Kidney epithelial cell (primary cell): ENCODE results near the gene IL10RB. TPM values are rescaled to one million over a fixed set of nuclear protein-coding genes. Genes with fewer than 3 reads are reported as not detected.
A peak's percentile ranks its signal among the peaks of the same experiment; 100 is the strongest.
"Not testable (repeated sequence)": the region's sequence is repeated elsewhere in the genome, so short reads cannot be mapped to it uniquely, and the experiment has no call there.

Experiments
- DNase-seq: peaks from one replicate; pipeline ENCODE4 v3.0.0-alpha.2; 2010; ENCODE audit warnings: low read depth
- H3K27me3 ChIP-seq: 2 replicates; pipeline ENCODE4 v1.6.0; 2011; ENCODE audit warnings: low read length; ENCODE audit not compliant: control insufficient read depth, insufficient read depth
- H3K36me3 ChIP-seq: 2 replicates; pipeline ENCODE4 v1.5.1; 2011; ENCODE audit warnings: low read length; ENCODE audit not compliant: control insufficient read depth, insufficient read depth
- H3K4me3 ChIP-seq: 2 replicates; pipeline ENCODE4 v1.5.1; 2011; ENCODE audit warnings: low read depth, mild to moderate bottlenecking, control low read depth, low read length
- CTCF ChIP-seq: IDR thresholded peaks from 2 replicates; pipeline ENCODE4 v1.5.1; 2011; ENCODE audit warnings: mild to moderate bottlenecking, moderate library complexity, low read length, control low read depth, inconsistent platforms; ENCODE audit not compliant: insufficient read depth, poor library complexity, severe bottlenecking
- total RNA-seq: library from RNA; depleted of rRNA; stranded (reverse); fragments of >200 nt; gene quantifications from 2 replicates; pipeline ENCODE4 v1.2.3, GENCODE V29; 2015

The IL10RB gene
- total RNA-seq, 1 donor from 2014 or later, result 13.9 TPM

GRCh38 chr21:33317145-33317544, 51.0 kb downstream of the IL10RB start:
- no peak for TF ChIP-seq CTCF
- Histone ChIP-seq H3K4me3 (no peak overlapping the region), H3K36me3 (no peaks in the 10 kb centered on the region), H3K27me3 (no peaks in the 10 kb centered on the region)
- no peak for DNase-seq

- TF ChIP-seq CTCF, result no peak
- Histone ChIP-seq H3K36me3 (no peaks in the 10 kb centered on the region), H3K4me3 (no peak overlapping the region), H3K27me3 (no peaks in the 10 kb centered on the region)
- DNase-seq, result no peak
Observed at GRCh38 chr21:33317786-33318486, 51.8 kb downstream of the IL10RB start.

GRCh38 chr21:33321005-33321404, 54.8 kb downstream of the IL10RB start:
- not testable (repeated sequence) for H3K27me3 ChIP-seq, H3K4me3 ChIP-seq, DNase-seq, H3K36me3 ChIP-seq

DNA sequence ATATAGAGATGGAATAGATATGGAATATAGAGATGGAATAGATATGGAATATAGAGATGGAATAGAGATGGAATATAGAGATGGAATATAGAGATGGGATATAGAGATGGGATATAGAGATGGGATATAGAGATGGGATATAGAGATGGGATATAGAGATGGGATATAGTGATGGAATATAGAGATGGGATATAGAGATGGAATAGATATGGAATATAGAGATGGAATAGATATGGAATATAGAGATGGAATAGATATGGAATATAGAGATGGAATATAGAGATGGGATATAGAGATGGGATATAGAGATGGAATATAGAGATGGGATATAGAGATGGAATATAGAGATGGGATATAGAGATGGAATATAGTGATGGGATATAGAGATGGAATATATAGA, 57.4 kb downstream of the IL10RB start:
- H3K36me3 ChIP-seq, H3K27me3 ChIP-seq, DNase-seq: not testable (repeated sequence)
- H3K4me3 ChIP-seq, result peak overlapping the region; percentile 98

DNA sequence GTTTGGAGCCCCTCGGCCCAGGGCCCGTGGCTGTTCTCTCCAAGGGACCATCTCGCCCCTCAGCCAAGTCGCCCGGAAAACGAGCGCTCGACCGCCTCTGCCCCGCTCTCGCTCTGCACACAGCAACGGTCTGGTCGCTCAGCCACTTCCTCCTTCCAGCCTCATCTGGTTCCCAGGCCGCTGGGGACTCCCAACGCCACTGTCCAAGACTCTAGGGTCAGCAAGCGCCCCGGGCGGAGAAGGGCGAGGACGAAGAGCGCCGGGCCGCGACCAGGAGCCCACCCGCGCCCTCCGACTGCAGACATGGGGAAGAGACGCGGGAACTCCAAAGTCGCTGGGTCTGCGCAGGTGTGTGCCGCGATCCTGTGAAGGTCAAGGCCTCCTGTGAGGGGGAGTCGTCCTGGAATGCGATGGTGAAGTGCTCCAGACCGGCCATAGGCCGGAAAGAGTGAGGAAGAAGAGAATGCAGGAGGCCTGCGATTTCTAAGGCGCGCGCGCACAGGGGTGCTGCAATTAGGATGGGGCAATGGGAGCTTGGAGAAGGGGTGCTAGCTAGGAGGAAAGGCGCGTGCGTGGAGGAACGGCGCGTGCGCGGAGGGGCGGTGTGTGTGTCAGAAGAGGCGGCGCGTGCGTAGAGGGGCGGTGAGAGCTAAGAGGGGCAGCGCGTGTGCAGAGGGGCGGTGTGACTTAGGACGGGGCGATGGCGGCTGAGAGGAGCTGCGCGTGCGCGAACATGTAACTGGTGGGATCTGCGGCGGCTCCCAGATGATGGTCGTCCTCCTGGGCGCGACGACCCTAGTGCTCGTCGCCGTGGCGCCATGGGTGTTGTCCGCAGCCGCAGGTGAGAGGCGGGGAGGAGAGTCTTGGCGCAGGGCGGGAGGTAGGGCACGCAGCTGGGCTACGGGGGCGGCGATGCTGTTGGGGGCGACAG, 58.4 kb downstream of the IL10RB start, which contains the start of gene IFNAR1:
Gene IFNAR1 (plus strand): TSS at position 680 of the 931 bp plus-strand sequence. CDS start 86 bp downstream, at position 766.
- Histone ChIP-seq H3K36me3 (no peaks in the 10 kb centered on the region), H3K4me3 (peak within 1 kb of the TSS; percentile 98), H3K27me3 (no peaks in the 10 kb centered on the region)
- DNase-seq, result peak; percentile 89
- TF ChIP-seq CTCF, result no peak

DNA sequence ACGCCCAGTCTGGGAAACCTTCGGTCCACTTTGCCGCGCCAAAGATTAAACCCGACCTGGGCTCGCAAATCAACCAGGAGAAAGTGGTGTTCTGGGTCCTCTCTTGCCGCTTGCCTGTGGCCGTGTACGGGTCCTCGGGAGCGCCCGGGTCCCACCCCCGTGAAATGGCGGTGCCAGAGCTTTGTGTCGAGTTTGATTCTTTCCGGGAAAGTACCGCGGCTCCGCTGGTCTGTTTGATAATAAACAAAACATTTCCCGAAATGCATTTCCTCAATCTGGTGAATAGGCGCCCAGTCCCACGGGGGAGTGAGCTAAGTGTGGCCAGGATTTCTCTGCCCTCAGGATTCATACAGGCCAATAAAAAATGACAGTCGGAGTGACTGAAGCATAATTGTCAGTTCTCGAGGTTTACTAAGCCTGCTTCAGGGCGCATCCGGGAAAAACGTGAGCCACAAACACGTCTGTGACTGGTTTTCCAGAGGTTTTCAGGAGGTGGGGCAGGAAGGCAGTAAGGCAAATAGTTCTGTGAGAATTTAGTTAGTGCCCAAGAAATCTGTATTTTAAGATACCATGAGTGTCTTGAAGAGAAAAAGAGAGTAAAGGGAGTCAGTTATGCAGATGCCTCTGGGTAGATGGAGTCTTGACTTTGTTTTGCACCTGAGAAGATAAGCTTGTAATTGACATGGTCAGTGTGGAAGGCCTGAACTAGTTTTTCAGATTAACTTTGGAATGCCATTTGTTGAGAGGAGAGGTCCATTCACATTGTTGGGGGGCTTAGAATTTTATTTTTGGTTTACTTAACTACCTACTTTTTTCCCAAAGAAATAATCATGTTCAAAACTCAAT, 59.3 kb downstream of the IL10RB start:
- peak; percentile 19 for DNase-seq
- TF ChIP-seq CTCF, result no peak

More for the DNA sequence above, 59.3 kb downstream of the IL10RB start:
- H3K36me3 ChIP-seq, result no peaks in the 10 kb centered on the region
- no peaks in the 10 kb centered on the region for H3K27me3 ChIP-seq
- H3K4me3 ChIP-seq, result peak overlapping the region; percentile 98
